Inflammatory macrophage treated with lipopolysaccharide for 4 hours (primary cell): ENCODE data around the gene ILF3.
"Not testable (repeated sequence)": the region's sequence is repeated elsewhere in the genome, so short reads cannot be mapped to it uniquely, and the experiment has no call there.

Experiments used
- DNase-seq: peaks from one replicate; pipeline ENCODE4 v3.0.0-alpha.2; 2020

ILF3 gene

DNA sequence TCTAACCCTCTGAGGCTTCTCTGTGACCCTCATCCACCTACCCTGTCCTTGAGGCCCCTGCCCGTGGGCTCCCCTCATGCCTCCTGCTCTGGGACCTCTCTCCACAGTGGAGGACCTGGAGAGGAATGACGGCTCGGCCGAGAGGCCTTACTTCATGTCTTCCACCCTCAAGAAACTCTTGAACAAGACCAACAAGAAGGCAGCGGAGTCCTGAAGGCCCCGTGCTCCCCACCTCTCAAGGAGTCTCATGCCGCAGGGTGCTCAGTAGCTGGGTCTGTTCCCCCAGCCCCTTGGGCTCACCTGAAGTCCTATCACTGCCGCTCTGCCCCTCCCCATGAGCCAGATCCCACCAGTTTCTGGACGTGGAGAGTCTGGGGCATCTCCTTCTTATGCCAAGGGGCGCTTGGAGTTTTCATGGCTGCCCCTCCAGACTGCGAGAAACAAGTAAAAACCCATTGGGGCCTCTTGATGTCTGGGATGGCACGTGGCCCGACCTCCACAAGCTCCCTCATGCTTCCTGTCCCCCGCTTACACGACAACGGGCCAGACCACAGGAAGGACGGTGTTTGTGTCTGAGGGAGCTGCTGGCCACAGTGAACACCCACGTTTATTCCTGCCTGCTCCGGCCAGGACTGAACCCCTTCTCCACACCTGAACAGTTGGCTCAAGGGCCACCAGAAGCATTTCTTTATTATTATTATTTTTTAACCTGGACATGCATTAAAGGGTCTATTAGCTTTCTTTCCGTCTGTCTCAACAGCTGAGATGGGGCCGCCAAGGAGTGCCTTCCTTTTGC is 10.8 kb upstream of the ILF3 start:
- DNase-seq, result no peak

- peak; percentile 16 for DNase-seq
Measured at GRCh38 chr19:10643968-10644259, 10.2 kb upstream of the ILF3 start.

DNA sequence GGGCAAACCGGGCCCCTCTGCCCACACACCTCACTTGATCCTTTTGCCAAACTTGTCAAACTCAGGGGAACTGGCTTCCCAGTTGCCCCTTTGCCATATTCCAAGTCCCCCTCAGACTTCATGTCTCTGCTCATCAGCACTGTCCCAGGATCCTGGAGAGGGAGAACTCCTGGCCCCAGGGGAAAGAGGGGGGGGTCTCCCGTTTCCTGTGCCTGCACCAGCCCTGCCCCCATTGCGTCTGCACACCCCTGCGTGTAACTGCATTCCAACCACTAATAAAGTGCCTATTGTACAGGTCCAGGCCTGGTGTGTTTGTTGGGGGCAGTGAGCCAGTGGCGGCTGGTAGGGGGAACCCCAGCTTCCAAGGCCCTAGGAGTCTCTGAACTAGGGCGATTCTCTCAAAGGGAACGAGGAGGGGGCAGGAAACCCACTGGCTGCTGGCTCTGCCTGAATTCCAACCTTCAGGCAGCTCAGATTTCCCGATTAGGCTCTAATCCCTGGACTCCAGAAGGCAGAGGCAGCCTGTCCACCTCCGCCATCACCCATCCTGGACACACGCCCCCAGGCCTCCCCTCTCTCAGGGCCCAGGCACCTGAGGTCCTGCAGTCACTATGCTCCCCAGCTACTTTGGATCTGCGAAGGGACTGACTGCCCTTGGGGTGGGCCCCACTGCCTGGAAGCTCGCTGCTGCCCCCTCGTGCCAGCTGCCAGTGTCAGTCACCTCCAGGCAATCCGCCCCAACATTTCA is 9.7 kb upstream of the ILF3 start:
- DNase-seq, result peak; percentile 78

GRCh38 chr19:10646456-10647159 is 7.5 kb upstream of the ILF3 start:
- DNase-seq, result peak; percentile 12

DNA sequence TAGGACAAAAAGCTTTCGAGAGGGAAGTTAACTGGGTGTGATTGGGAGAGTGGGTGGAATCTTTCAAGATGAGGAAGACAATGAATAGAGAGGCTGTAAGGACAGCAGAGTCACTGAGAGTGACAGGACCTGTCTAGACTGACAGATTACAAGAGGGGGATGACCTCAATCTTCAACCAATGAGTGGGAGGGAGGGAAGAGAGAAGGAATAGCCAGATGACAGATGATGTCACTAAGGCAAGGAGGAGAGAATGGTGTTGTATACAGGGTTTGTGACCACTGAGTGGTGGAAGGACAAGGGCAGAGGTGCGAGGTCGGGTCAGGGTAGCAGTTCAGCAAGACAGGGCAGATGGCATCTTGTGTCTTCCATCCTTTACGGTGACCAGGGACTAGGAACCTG is 5.8 kb upstream of the ILF3 start:
- peak; percentile 98 for DNase-seq

- DNase-seq, result peak; percentile 51
Measured at GRCh38 chr19:10651851-10652250, 2.3 kb upstream of the ILF3 start.

DNA sequence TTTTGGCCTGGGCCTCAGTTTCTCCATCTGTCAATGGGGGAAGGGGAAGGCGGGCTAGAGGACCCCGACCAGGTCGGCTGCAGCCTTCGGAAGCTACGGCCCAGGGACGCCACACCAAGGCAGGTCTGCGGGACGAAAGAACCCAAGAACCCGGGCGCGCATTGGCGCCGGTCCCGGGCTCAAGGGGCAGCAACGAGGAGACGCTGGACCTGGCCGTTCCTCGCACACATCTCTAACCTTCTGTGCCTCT is 739 bp upstream of the ILF3 start:
- DNase-seq, result no peak

GRCh38 chr19:10654610-10655456 is 687 bp downstream of the ILF3 start:
- peak; percentile 47 for DNase-seq

GRCh38 chr19:10655457-10656312 is 1.5 kb downstream of the ILF3 start:
- DNase-seq, result peak; percentile 39

GRCh38 chr19:10660346-10660745 is 6.2 kb downstream of the ILF3 start:
- no peak for DNase-seq

DNA sequence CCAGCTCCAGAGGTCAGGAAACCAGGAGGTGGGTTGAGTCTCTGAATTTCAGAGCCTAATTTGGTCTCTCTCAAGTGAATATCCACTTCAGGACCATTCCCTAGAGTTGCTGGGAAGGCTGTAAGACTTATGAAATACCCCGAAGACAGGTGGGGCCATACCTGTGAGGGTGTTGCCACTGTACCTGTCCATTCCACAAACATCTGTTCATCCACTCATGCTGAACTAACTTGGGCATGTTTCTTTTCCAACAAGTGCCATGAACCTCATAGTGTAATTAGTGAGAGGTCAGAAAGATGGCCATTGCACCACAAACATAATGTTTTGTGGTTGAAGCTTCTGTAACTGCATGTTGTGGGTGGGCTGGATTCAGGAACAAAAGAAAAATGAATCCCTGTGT is 7.8 kb downstream of the ILF3 start:
- peak; percentile 27 for DNase-seq

DNA sequence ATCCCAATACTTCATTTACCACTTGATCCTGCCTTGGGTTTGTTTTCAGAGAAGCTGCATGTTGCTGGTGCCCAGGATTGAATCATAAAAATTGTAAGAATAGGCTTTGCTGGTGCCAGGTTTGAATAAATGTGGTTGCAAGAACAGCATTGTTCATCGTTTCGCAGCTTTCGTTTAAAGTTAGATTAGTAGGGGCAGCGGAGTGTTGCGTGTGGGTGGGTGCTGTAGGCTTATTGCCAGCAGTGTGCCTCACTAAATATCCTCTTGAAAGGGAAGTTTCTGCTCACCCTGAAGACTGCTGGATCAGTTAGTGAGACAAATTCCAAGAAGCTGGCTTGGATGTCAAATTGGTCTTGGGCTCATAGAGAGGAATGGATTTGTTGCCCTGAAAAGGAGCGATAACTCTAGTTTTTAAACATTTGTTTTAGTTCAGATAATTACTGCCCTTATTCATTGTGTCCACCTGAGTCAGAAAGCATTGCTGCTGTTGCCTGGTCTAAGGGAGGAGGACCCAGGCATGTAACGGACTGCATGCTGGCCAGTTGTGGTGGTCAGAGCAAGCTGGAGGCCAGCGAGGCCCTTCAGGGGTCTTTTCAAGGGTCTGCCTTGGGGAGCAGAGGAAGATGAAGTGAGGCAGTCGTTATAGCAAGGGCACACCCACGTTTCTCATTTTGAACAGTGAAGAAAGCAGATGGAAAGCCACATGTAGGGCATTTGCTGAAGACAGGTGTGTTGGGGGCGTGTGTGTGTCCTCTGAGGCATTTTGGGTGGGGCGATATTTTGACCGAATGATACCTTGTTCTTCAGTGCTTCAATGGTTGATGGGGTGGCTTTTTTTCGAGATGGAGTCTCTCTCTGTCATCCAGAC is 8.5 kb downstream of the ILF3 start:
- peak; percentile 63 for DNase-seq

DNA sequence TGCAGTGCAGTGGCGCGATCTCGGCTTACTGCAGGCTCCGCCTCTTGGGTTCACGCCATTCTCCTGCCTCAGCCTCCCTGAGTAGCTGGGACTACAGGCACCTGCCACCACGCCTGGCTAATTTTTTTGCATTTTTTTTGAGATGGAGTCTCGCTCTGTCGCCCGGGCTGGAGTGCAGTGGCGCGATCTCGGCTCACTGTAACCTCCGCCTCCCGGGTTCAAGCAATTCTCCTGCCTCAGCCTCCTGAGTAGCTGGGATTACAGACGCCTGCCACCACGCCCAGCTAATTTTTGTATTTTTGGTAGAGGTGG is 9.1 kb downstream of the ILF3 start:
- DNase-seq, result not testable (repeated sequence)

- DNase-seq, result no peak
Measured at GRCh38 chr19:10667867-10668266, 13.7 kb downstream of the ILF3 start.

- DNase-seq, result no peak
Measured at GRCh38 chr19:10669246-10669645, 15.1 kb downstream of the ILF3 start.

GRCh38 chr19:10670182-10670581 is 16.0 kb downstream of the ILF3 start:
- no peak for DNase-seq

DNA sequence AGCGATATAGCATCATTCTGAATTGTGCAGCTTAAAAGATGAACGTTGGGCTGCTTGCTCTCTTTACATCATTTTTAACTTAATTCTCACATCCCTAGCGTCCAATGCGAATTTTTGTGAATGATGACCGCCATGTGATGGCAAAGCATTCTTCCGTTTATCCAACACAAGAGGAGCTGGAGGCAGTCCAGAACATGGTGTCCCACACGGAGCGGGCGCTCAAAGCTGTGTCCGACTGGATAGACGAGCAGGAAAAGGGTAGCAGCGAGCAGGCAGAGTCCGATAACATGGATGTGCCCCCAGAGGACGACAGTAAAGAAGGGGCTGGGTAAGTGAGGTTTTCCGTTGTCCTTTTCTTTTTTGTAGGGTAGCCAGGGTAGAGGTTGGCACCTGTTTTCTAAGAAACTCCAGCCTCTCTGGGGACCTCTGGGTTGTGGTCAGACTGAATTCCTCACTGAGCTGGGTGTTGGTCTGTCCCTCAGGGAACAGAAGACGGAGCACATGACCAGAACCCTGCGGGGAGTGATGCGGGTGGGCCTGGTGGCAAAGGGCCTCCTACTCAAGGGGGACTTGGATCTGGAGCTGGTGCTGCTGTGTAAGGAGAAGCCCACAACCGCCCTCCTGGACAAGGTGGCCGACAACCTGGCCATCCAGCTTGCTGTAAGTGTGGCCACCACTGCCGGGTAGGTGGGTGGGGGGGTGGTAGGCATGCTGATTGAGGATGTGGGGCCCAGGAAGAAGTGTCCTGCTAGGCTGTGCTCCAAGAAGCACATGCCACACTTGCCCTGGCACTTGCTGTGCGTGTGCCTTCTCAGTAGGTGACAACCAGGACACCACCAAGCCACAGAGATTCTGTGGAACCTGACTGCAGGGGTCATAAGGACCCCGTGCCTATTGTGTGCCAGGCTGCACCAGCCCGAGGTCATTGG is 17.0 kb downstream of the ILF3 start:
- DNase-seq, result no peak

GRCh38 chr19:10671922-10672321 is 17.8 kb downstream of the ILF3 start:
- DNase-seq, result not testable (repeated sequence)

- not testable (repeated sequence) for DNase-seq
Measured at GRCh38 chr19:10675214-10675613, 21.1 kb downstream of the ILF3 start.

DNA sequence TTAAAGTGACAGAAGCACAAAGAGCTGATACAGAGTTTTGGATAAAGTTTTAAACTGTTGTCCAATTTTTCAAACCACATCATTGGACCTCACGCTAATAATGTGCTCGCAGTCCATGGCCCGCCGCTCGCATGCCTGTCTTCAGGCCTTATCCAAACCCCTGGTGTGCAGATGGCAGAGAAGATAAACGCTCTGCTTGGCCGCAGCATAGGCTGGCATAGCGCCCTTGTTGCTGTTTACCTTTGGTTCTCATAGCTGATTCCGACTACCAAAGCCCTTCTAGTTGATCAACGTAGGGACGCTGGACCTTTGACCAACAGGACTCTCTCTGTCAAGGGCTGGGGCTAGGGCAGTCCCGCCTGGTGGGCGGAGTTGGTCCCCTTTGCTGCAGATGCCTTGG is 23.6 kb downstream of the ILF3 start:
- no peak for DNase-seq
